ENCODE results near the gene TMEM135.

TMEM135 gene

GRCh38 chr11:87228820-87229219 lies 191.1 kb downstream of the TMEM135 start:
- no peaks in the 10 kb centered on the region for H3K27me3 ChIP-seq (ENCODE audit: control insufficient read depth in 5 of 5, insufficient read depth in 4 of 5, low read length in 5 of 5)
- H3K4me1 ChIP-seq (ENCODE audit: control insufficient read depth in 5 of 5, insufficient read depth in 5 of 5, low read length in 5 of 5): no peaks in the 10 kb centered on the region
- peaks cover 0 to 10% (median 5%) of the 10 kb centered on the region in 5 donors for H3K9me3 ChIP-seq (ENCODE audit: control insufficient read depth in 5 of 5, low read length in 5 of 5)
- no peak overlapping the region for H3K27ac ChIP-seq (ENCODE audit: low read depth, low read length)
- H3K4me3 ChIP-seq (ENCODE audit: low read depth in 1 of 5, low read length in 5 of 5): no peak overlapping the region
- no peak overlapping the region for H3K9ac ChIP-seq (ENCODE audit: low read length in 5 of 5)
- peaks cover 0 to 3% (median 0%) of the 10 kb centered on the region in 5 donors for H3K36me3 ChIP-seq (ENCODE audit: control insufficient read depth in 5 of 5, insufficient read depth in 5 of 5, low read length in 5 of 5)

GRCh38 chr11:87230995-87231394 lies 193.3 kb downstream of the TMEM135 start:
- H3K36me3 ChIP-seq (ENCODE audit: control insufficient read depth in 5 of 5, insufficient read depth in 5 of 5, low read length in 5 of 5): peaks cover 0 to 3% (median 0%) of the 10 kb centered on the region in 5 donors
- no peak overlapping the region for H3K4me3 ChIP-seq (ENCODE audit: low read depth in 1 of 5, low read length in 5 of 5)
- H3K9me3 ChIP-seq (ENCODE audit: control insufficient read depth in 5 of 5, low read length in 5 of 5): peaks cover 0 to 10% (median 5%) of the 10 kb centered on the region in 5 donors
- no peak overlapping the region for H3K27ac ChIP-seq (ENCODE audit: low read depth, low read length)
- H3K9ac ChIP-seq (ENCODE audit: low read length in 5 of 5): no peak overlapping the region
- no peaks in the 10 kb centered on the region for H3K4me1 ChIP-seq (ENCODE audit: control insufficient read depth in 5 of 5, insufficient read depth in 5 of 5, low read length in 5 of 5)
- no peaks in the 10 kb centered on the region for H3K27me3 ChIP-seq (ENCODE audit: control insufficient read depth in 5 of 5, insufficient read depth in 4 of 5, low read length in 5 of 5)

- Histone ChIP-seq H3K27ac (ENCODE audit: low read depth, low read length) (no peak overlapping the region), H3K9ac (ENCODE audit: low read length in 5 of 5) (no peak overlapping the region), H3K27me3 (ENCODE audit: control insufficient read depth in 5 of 5, insufficient read depth in 4 of 5, low read length in 5 of 5) (no peaks in the 10 kb centered on the region), H3K9me3 (ENCODE audit: control insufficient read depth in 5 of 5, low read length in 5 of 5) (peaks cover 0 to 10% (median 5%) of the 10 kb centered on the region in 5 donors), H3K36me3 (ENCODE audit: control insufficient read depth in 5 of 5, insufficient read depth in 5 of 5, low read length in 5 of 5) (peaks cover 0 to 3% (median 0%) of the 10 kb centered on the region in 5 donors), H3K4me1 (ENCODE audit: control insufficient read depth in 5 of 5, insufficient read depth in 5 of 5, low read length in 5 of 5) (no peaks in the 10 kb centered on the region), H3K4me3 (ENCODE audit: low read depth in 1 of 5, low read length in 5 of 5) (no peak overlapping the region)
Measured at GRCh38 chr11:87232320-87232719, 194.6 kb downstream of the TMEM135 start.

- Histone ChIP-seq H3K9me3 (ENCODE audit: control insufficient read depth in 5 of 5, low read length in 5 of 5) (peaks cover 0 to 10% (median 5%) of the 10 kb centered on the region in 5 donors), H3K36me3 (ENCODE audit: control insufficient read depth in 5 of 5, insufficient read depth in 5 of 5, low read length in 5 of 5) (peaks cover 0 to 12% (median 0%) of the 10 kb centered on the region in 5 donors), H3K9ac (ENCODE audit: low read length in 5 of 5) (no peak overlapping the region), H3K4me3 (ENCODE audit: low read depth in 1 of 5, low read length in 5 of 5) (no peak overlapping the region), H3K27me3 (ENCODE audit: control insufficient read depth in 5 of 5, insufficient read depth in 4 of 5, low read length in 5 of 5) (no peaks in the 10 kb centered on the region), H3K4me1 (ENCODE audit: control insufficient read depth in 5 of 5, insufficient read depth in 5 of 5, low read length in 5 of 5) (peaks cover 0 to 8% (median 3%) of the 10 kb centered on the region in 5 donors), H3K27ac (ENCODE audit: low read depth, low read length) (no peak overlapping the region)
Measured at GRCh38 chr11:87235366-87235765, 197.6 kb downstream of the TMEM135 start.

- Histone ChIP-seq H3K9me3 (ENCODE audit: control insufficient read depth in 5 of 5, low read length in 5 of 5) (peaks cover 0 to 10% (median 5%) of the 10 kb centered on the region in 5 donors), H3K27me3 (ENCODE audit: control insufficient read depth in 5 of 5, insufficient read depth in 4 of 5, low read length in 5 of 5) (no peaks in the 10 kb centered on the region), H3K36me3 (ENCODE audit: control insufficient read depth in 5 of 5, insufficient read depth in 5 of 5, low read length in 5 of 5) (peaks cover 0 to 10% (median 0%) of the 10 kb centered on the region in 5 donors), H3K27ac (ENCODE audit: low read depth, low read length) (no peak overlapping the region), H3K4me1 (ENCODE audit: control insufficient read depth in 5 of 5, insufficient read depth in 5 of 5, low read length in 5 of 5) (peaks cover 0 to 8% (median 3%) of the 10 kb centered on the region in 5 donors), H3K9ac (ENCODE audit: low read length in 5 of 5) (no peak overlapping the region), H3K4me3 (ENCODE audit: low read depth in 1 of 5, low read length in 5 of 5) (no peak overlapping the region)
Measured at GRCh38 chr11:87236368-87236767, 198.6 kb downstream of the TMEM135 start.

- Histone ChIP-seq H3K27ac (ENCODE audit: low read depth, low read length) (peak overlapping the region; percentile 3), H3K4me3 (ENCODE audit: low read depth in 1 of 5, low read length in 5 of 5) (no peak overlapping the region), H3K9me3 (ENCODE audit: control insufficient read depth in 5 of 5, low read length in 5 of 5) (no peaks in the 10 kb centered on the region), H3K36me3 (ENCODE audit: control insufficient read depth in 5 of 5, insufficient read depth in 5 of 5, low read length in 5 of 5) (peaks cover 0 to 10% (median 0%) of the 10 kb centered on the region in 5 donors), H3K27me3 (ENCODE audit: control insufficient read depth in 5 of 5, insufficient read depth in 4 of 5, low read length in 5 of 5) (no peaks in the 10 kb centered on the region), H3K4me1 (ENCODE audit: control insufficient read depth in 5 of 5, insufficient read depth in 5 of 5, low read length in 5 of 5) (peaks cover 0 to 8% (median 3%) of the 10 kb centered on the region in 5 donors), H3K9ac (ENCODE audit: low read length in 5 of 5) (no peak overlapping the region)
Measured at GRCh38 chr11:87239001-87239400, 201.3 kb downstream of the TMEM135 start.

- Histone ChIP-seq H3K4me3 (ENCODE audit: low read depth in 1 of 5, low read length in 5 of 5) (no peak overlapping the region), H3K36me3 (ENCODE audit: control insufficient read depth in 5 of 5, insufficient read depth in 5 of 5, low read length in 5 of 5) (peaks cover 0 to 10% (median 0%) of the 10 kb centered on the region in 5 donors), H3K9me3 (ENCODE audit: control insufficient read depth in 5 of 5, low read length in 5 of 5) (no peaks in the 10 kb centered on the region), H3K4me1 (ENCODE audit: control insufficient read depth in 5 of 5, insufficient read depth in 5 of 5, low read length in 5 of 5) (peaks cover 0 to 8% (median 3%) of the 10 kb centered on the region in 5 donors), H3K27ac (ENCODE audit: low read depth, low read length) (no peak overlapping the region), H3K9ac (ENCODE audit: low read length in 5 of 5) (no peak overlapping the region), H3K27me3 (ENCODE audit: control insufficient read depth in 5 of 5, insufficient read depth in 4 of 5, low read length in 5 of 5) (no peaks in the 10 kb centered on the region)
Measured at GRCh38 chr11:87239531-87239930, 201.8 kb downstream of the TMEM135 start.

GRCh38 chr11:87251560-87251959 lies 213.8 kb downstream of the TMEM135 start:
- Histone ChIP-seq H3K36me3 (ENCODE audit: control insufficient read depth in 5 of 5, insufficient read depth in 5 of 5, low read length in 5 of 5) (no peaks in the 10 kb centered on the region), H3K4me3 (ENCODE audit: low read depth in 1 of 5, low read length in 5 of 5) (no peak overlapping the region), H3K9me3 (ENCODE audit: control insufficient read depth in 5 of 5, low read length in 5 of 5) (no peaks in the 10 kb centered on the region), H3K9ac (ENCODE audit: low read length in 5 of 5) (no peak overlapping the region), H3K27me3 (ENCODE audit: control insufficient read depth in 5 of 5, insufficient read depth in 4 of 5, low read length in 5 of 5) (no peaks in the 10 kb centered on the region), H3K4me1 (ENCODE audit: control insufficient read depth in 5 of 5, insufficient read depth in 5 of 5, low read length in 5 of 5) (peaks cover 0 to 2% (median 0%) of the 10 kb centered on the region in 5 donors), H3K27ac (ENCODE audit: low read depth, low read length) (no peak overlapping the region)

- Histone ChIP-seq H3K4me1 (ENCODE audit: control insufficient read depth in 5 of 5, insufficient read depth in 5 of 5, low read length in 5 of 5) (peaks cover 0 to 2% (median 0%) of the 10 kb centered on the region in 5 donors), H3K27me3 (ENCODE audit: control insufficient read depth in 5 of 5, insufficient read depth in 4 of 5, low read length in 5 of 5) (no peaks in the 10 kb centered on the region), H3K36me3 (ENCODE audit: control insufficient read depth in 5 of 5, insufficient read depth in 5 of 5, low read length in 5 of 5) (no peaks in the 10 kb centered on the region), H3K9me3 (ENCODE audit: control insufficient read depth in 5 of 5, low read length in 5 of 5) (no peaks in the 10 kb centered on the region), H3K9ac (ENCODE audit: low read length in 5 of 5) (no peak overlapping the region), H3K27ac (ENCODE audit: low read depth, low read length) (no peak overlapping the region), H3K4me3 (ENCODE audit: low read depth in 1 of 5, low read length in 5 of 5) (no peak overlapping the region)
Measured at GRCh38 chr11:87252869-87253268, 215.1 kb downstream of the TMEM135 start.

- no peaks in the 10 kb centered on the region for H3K9me3 ChIP-seq (ENCODE audit: control insufficient read depth in 5 of 5, low read length in 5 of 5)
- no peaks in the 10 kb centered on the region for H3K27me3 ChIP-seq (ENCODE audit: control insufficient read depth in 5 of 5, insufficient read depth in 4 of 5, low read length in 5 of 5)
- H3K4me1 ChIP-seq (ENCODE audit: control insufficient read depth in 5 of 5, insufficient read depth in 5 of 5, low read length in 5 of 5): peaks cover 0 to 9% (median 0%) of the 10 kb centered on the region in 5 donors
- H3K9ac ChIP-seq (ENCODE audit: low read length in 5 of 5): no peak overlapping the region
- H3K36me3 ChIP-seq (ENCODE audit: control insufficient read depth in 5 of 5, insufficient read depth in 5 of 5, low read length in 5 of 5): peaks cover 0 to 3% (median 0%) of the 10 kb centered on the region in 5 donors
- no peak overlapping the region for H3K4me3 ChIP-seq (ENCODE audit: low read depth in 1 of 5, low read length in 5 of 5)
- no peak overlapping the region for H3K27ac ChIP-seq (ENCODE audit: low read depth, low read length)
Measured at GRCh38 chr11:87254562-87254961, 216.8 kb downstream of the TMEM135 start.
